Mononuclear cell (primary cell): ENCODE results near the gene GPR152. TPM values are rescaled to one million over a fixed set of nuclear protein-coding genes. Genes with fewer than 3 reads are reported as not detected.

ENCODE experiments used
- H3K27me3 ChIP-seq: 2 replicates; pipeline ENCODE4 v1.6.0; 2011; ENCODE audit warnings: low read length, control low read depth; ENCODE audit not compliant: insufficient read depth
- H3K4me1 ChIP-seq: 2 replicates; pipeline ENCODE4 v1.5.1; 2011; ENCODE audit warnings: mild to moderate bottlenecking, low read length, control low read depth; ENCODE audit not compliant: insufficient read depth
- H3K4me3 ChIP-seq: 2 replicates; pipeline ENCODE4 v1.5.1; 2011; ENCODE audit warnings: mild to moderate bottlenecking, low read length, moderate library complexity
- H3K9me3 ChIP-seq: 2 replicates; pipeline ENCODE4 v1.5.1; 2011; ENCODE audit warnings: low read depth, mild to moderate bottlenecking, control low read depth, low read length
- total RNA-seq: library from RNA; depleted of rRNA; stranded (reverse); fragments of >200 nt; gene quantifications from one replicate; pipeline ENCODE4 v1.2.3, GENCODE V29; 2012

GPR152 gene
- total RNA-seq, 1 donor, result not detected

- Histone ChIP-seq H3K9me3 (no peaks in the 10 kb centered on the region), H3K4me1 (peaks cover 69% of the 10 kb centered on the region), H3K4me3 (no peak overlapping the region), H3K27me3 (peaks cover 5% of the 10 kb centered on the region)
Measured at GRCh38 chr11:67418476-67419281, 33.9 kb downstream of the GPR152 start.

- Histone ChIP-seq H3K27me3 (peaks cover 5% of the 10 kb centered on the region), H3K4me1 (peaks cover 82% of the 10 kb centered on the region), H3K9me3 (no peaks in the 10 kb centered on the region), H3K4me3 (no peak overlapping the region)
Measured at GRCh38 chr11:67417425-67417824, 35.1 kb downstream of the GPR152 start.

GRCh38 chr11:67416416-67417335 is 35.9 kb downstream of the GPR152 start:
- no peaks in the 10 kb centered on the region for H3K9me3 ChIP-seq
- H3K4me1 ChIP-seq, result peaks cover 89% of the 10 kb centered on the region
- peaks cover 5% of the 10 kb centered on the region for H3K27me3 ChIP-seq
- H3K4me3 ChIP-seq, result no peak overlapping the region

GRCh38 chr11:67415501-67416304 is 36.8 kb downstream of the GPR152 start, which contains the start of gene CARNS1:
Gene CARNS1, plus strand, starts transcription at chr11:67415678. Its CDS starts 522 bp downstream, at chr11:67416200.
- Histone ChIP-seq H3K4me1 (peaks cover 93% of the 10 kb centered on the region), H3K4me3 (no peak within 1 kb of the TSS), H3K9me3 (no peaks in the 10 kb centered on the region), H3K27me3 (peaks cover 5% of the 10 kb centered on the region)

- peaks cover 5% of the 10 kb centered on the region for H3K27me3 ChIP-seq
- H3K4me1 ChIP-seq, result peaks cover 93% of the 10 kb centered on the region
- H3K9me3 ChIP-seq, result no peaks in the 10 kb centered on the region
Measured at GRCh38 chr11:67413266-67413849, 39.2 kb downstream of the GPR152 start.

GRCh38 chr11:67412495-67413179 is 39.9 kb downstream of the GPR152 start:
- H3K9me3 ChIP-seq, result no peaks in the 10 kb centered on the region
- H3K4me3 ChIP-seq, result no peak overlapping the region
- peaks cover 5% of the 10 kb centered on the region for H3K27me3 ChIP-seq
- H3K4me1 ChIP-seq, result peaks cover 93% of the 10 kb centered on the region

More at GRCh38 chr11:67413266-67413849, 39.2 kb downstream of the GPR152 start:
- no peak overlapping the region for H3K4me3 ChIP-seq

- no peak overlapping the region for H3K4me3 ChIP-seq
- H3K27me3 ChIP-seq, result peaks cover 5% of the 10 kb centered on the region
- H3K4me1 ChIP-seq, result peaks cover 93% of the 10 kb centered on the region
- no peaks in the 10 kb centered on the region for H3K9me3 ChIP-seq
Measured at GRCh38 chr11:67411785-67412152, 40.8 kb downstream of the GPR152 start.

GRCh38 chr11:67410984-67411784 is 41.3 kb downstream of the GPR152 start:
- Histone ChIP-seq H3K27me3 (peaks cover 5% of the 10 kb centered on the region), H3K9me3 (no peaks in the 10 kb centered on the region), H3K4me1 (peaks cover 93% of the 10 kb centered on the region), H3K4me3 (no peak overlapping the region)

- Histone ChIP-seq H3K4me1 (peaks cover 96% of the 10 kb centered on the region), H3K27me3 (peaks cover 5% of the 10 kb centered on the region), H3K9me3 (no peaks in the 10 kb centered on the region), H3K4me3 (no peak overlapping the region)
Measured at GRCh38 chr11:67410369-67410831, 42.1 kb downstream of the GPR152 start.

- peak overlapping the region; percentile 36 for H3K4me3 ChIP-seq
- H3K4me1 ChIP-seq, result peaks cover 98% of the 10 kb centered on the region
- H3K9me3 ChIP-seq, result no peaks in the 10 kb centered on the region
- peaks cover 2% of the 10 kb centered on the region for H3K27me3 ChIP-seq
Measured at GRCh38 chr11:67409781-67410368, 42.7 kb downstream of the GPR152 start.

GRCh38 chr11:67409261-67409666 is 43.3 kb downstream of the GPR152 start:
- Histone ChIP-seq H3K4me1 (peaks cover 100% of the 10 kb centered on the region), H3K4me3 (peak overlapping the region; percentile 36), H3K27me3 (no peaks in the 10 kb centered on the region), H3K9me3 (no peaks in the 10 kb centered on the region)

GRCh38 chr11:67408437-67409200 is 43.9 kb downstream of the GPR152 start:
- peak overlapping the region; percentile 36 for H3K4me3 ChIP-seq

More at GRCh38 chr11:67408437-67409200, 43.9 kb downstream of the GPR152 start:
- Histone ChIP-seq H3K27me3 (no peaks in the 10 kb centered on the region), H3K4me1 (peaks cover 100% of the 10 kb centered on the region), H3K9me3 (no peaks in the 10 kb centered on the region)
